Measurements from ENCODE around the gene PAPPA2.

Gene PAPPA2

DNA sequence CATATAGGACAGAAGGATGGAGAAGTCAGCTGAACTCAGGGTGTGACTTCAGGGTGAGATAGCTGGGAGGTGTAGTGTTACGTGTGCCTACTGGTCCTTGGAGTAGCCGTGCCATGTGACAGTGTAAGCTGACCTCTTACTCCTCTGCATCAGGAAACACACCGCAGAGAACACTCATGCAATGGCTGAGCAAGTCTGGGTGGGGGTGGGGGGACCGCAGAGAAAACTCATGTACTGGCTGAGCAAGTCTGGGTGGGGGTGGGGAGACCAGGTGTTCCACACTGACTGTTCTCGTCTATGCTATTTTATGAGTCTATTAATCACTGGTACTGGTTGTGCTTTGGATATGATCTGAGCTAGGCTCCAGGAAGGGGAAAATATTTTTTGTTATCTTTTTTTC lies 233.1 kb downstream of the PAPPA2 start:
- TF ChIP-seq, protein P1, sequence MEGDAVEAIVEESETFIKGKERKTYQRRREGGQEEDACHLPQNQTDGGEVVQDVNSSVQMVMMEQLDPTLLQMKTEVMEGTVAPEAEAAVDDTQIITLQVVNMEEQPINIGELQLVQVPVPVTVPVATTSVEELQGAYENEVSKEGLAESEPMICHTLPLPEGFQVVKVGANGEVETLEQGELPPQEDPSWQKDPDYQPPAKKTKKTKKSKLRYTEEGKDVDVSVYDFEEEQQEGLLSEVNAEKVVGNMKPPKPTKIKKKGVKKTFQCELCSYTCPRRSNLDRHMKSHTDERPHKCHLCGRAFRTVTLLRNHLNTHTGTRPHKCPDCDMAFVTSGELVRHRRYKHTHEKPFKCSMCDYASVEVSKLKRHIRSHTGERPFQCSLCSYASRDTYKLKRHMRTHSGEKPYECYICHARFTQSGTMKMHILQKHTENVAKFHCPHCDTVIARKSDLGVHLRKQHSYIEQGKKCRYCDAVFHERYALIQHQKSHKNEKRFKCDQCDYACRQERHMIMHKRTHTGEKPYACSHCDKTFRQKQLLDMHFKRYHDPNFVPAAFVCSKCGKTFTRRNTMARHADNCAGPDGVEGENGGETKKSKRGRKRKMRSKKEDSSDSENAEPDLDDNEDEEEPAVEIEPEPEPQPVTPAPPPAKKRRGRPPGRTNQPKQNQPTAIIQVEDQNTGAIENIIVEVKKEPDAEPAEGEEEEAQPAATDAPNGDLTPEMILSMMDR (IDR thresholded peaks at IDR 0.05; ENCODE audit: low read depth, low read length): no peak
- no peak for DNase-seq (ENCODE audit: extremely low read depth, low read depth)

DNA sequence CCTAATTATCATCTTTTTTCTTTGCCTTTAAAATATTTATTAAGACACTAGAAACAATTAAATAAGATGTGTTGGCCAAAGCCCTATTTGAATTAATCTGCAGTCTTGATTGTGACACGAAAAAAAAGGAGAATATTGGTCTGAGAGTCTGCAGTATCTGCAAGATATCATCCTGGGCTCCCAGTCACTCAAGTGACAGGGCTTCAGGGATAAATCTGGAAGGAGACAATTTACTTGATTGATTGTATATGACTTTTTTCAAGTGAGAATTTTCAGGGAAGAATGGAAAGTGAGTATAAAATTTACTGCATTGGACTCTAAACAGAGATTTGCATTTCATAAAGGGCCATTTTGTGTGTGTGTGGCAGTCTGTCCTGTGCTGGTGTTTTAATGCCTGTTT lies 233.7 kb downstream of the PAPPA2 start:
- TF ChIP-seq, protein P1 (IDR thresholded peaks at IDR 0.05; ENCODE audit: low read depth, low read length): no peak
- no peak for DNase-seq (ENCODE audit: extremely low read depth, low read depth)

DNA sequence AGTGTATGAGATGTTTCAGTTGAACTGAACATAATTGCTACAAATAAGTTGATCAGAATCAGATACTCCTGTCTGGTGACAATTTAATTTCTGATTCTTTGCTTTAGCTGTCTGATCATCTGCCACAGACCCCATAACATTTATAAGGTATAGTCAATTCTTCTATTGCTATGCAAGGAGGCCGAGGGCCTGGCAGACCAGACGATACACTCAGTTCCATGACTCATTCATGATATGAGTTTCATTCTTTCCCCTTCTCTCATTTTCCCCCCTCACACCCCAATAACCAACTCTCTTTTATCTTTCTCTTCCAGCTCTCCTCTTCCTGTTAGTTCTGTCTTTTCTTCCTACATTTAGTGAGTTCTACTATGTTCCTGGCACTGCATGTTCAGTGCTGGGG lies 236.8 kb downstream of the PAPPA2 start:
- no peak for DNase-seq (ENCODE audit: extremely low read depth, low read depth)
- TF ChIP-seq, protein P1 (IDR thresholded peaks at IDR 0.05; ENCODE audit: low read depth, low read length): no peak

DNA sequence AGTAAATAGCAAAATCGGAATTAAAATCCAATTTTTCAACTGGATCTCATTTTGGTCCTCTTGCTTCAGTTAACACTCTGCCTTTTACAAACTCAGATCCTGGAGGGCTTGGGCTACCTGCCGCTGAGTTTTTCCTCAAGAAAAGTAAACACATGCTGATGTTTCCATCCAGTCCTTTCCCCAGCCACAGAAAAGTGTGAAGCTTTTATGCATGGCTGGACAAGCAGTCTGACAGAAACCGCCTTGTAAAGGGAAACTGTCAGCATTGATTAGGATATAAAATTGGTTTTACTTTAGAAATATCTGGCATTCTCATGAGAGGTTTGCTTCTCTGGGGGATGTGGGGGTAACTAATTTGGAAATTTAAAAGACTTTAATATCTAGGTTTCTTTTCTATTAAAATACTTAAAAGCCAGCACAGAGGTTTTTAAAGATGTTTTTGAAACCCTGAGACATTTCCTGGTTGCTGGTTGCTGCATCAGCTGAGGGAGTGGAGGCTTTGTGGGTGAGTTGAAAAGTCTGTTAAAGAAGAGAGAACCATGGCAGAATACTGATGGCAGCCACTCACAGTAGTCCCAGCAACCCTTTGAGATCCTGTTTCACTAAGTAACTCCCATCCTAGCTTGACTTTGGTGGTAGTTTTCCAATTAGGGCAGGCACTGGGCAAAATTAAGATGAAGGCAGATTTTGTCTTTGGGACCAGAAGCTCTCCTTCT lies 238.3 kb downstream of the PAPPA2 start:
- no peak for DNase-seq (ENCODE audit: extremely low read depth, low read depth)
- TF ChIP-seq, protein P1 (IDR thresholded peaks at IDR 0.05; ENCODE audit: low read depth, low read length): no peak

DNA sequence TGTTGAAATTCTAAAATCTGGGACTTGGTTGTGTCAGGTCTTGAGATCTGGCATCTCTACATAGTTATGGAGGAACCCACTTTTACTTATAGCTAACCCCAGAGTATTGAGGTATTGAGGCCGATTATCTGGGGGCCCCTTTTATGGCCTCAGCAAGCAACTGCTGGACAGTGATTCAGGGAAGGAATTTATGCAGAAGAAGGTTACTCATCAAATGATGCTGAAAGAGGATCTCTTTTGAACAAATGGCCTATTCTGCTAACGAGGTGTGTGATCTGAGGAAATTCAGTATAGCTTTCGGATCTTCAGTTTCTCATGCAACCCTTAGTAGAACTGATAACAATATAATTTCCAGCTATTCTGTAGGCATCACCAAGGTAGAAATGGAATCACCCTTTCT lies 239.9 kb downstream of the PAPPA2 start:
- TF ChIP-seq, protein P1 (IDR thresholded peaks at IDR 0.05; ENCODE audit: low read depth, low read length): no peak
- no peak for DNase-seq (ENCODE audit: extremely low read depth, low read depth)

DNA sequence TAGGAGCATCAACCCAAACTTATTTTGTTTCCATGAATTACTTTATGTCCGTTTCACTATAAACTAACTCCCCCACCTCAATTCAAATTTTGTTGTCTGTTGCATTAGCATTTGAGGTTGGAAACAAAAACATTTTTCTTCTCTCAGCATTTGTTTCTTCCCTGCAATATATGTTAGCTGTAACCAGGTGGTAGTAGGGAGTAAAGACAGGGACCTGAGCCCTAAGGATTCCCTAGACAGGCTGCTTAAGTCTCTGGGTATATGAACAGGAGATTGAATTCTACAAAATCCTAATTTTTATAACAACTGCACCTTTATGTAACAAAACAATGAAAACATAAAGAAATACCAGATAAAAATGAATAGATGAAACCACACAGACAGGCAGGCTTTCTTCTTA lies 242.6 kb downstream of the PAPPA2 start:
- TF ChIP-seq, protein P1 (IDR thresholded peaks at IDR 0.05; ENCODE audit: low read depth, low read length): no peak
- no peak for DNase-seq (ENCODE audit: extremely low read depth, low read depth)

DNA sequence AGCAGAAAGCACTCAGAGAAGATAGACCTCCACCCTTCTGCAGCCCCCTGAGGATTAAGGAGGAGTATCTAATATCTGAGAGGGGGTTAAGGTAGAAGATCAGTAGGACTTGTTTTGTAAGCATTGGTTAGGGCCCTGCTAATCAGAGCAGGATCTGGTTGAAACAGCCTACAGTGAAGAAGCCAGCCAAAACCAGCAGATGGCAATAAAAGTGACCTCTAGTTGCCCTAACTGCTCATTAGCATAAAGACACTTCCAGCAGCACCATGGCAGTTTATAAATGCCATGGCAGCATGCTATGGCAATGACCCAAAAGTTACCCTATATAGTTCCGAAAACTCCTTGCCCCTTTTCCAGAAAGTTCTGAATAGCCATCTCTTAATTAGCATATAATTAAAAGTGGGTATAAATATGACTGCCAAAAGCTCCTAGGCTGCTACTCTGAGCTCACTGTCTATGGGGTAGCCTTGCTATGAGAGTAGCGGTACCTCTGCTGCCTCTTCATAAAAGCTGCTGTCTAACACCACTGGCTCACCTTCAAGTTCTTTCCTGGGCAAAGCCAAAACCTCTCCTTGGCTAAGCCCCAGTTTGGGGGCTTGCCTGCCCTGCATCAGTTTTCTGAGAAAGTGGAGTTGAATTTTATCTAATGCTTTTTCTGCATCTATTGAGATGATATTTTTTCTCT lies 254.2 kb downstream of the PAPPA2 start:
- TF ChIP-seq, protein P1 (IDR thresholded peaks at IDR 0.05; ENCODE audit: low read depth, low read length): no peak
- DNase-seq (ENCODE audit: extremely low read depth, low read depth): no peak

All from AG09319 (cell line).